Psoas muscle (tissue), 8 donors: ENCODE data around the gene CPVL. TPM values are rescaled to one million over a fixed set of nuclear protein-coding genes. Genes with fewer than 3 reads are reported as not detected.

ENCODE experiments used
- ATAC-seq, 4 donors: fragments of 200-7000 bp; cut with Tn5 transposase; one replicate each; pipeline ENCODE4 v1.9.1; 2020; ENCODE audit warnings: moderate library complexity in 3 of 4, mild to moderate bottlenecking in 2 of 4
- DNase-seq, 2 donors: peaks; one replicate each; pipeline ENCODE4 v3.0.0-alpha.2; 2020
- H3K27ac ChIP-seq: fragments of 200-600 bp; one replicate; pipeline ENCODE4 v1.8.0; 2022
- H3K27me3 ChIP-seq, 3 donors: fragments of 200-600 bp in 1 of 3; one replicate each; pipeline versions ENCODE4 v1.6.1 to v1.8.0; 2013 to 2022; ENCODE audit warnings: low read length in 2 of 3, mild to moderate bottlenecking in 2 of 3, moderate library complexity in 1 of 3; ENCODE audit not compliant: insufficient read depth in 3 of 3
- H3K36me3 ChIP-seq, 2 donors: fragments of 200-600 bp in 1 of 2; one replicate each; pipeline versions ENCODE4 v1.6.1 to v1.8.0; 2013 to 2022; ENCODE audit warnings: low read depth in 1 of 2, mild to moderate bottlenecking in 1 of 2, moderate library complexity in 1 of 2; ENCODE audit not compliant: insufficient read depth in 1 of 2
- H3K4me1 ChIP-seq: fragments of 200-600 bp; one replicate; pipeline ENCODE4 v1.8.0; 2022
- H3K4me3 ChIP-seq: fragments of 200-600 bp; one replicate; pipeline ENCODE4 v1.8.0; 2022; ENCODE audit warnings: mild to moderate bottlenecking
- H3K9me3 ChIP-seq: fragments of 200-600 bp; one replicate; pipeline ENCODE4 v1.8.0; 2022
- WGBS, 3 donors: extraction: QIAGEN DNeasy Blood & Tissue Kit; methylation state at CpG; one replicate each; pipeline versions ENCODE4 v1.1.6 to v1.1.7; 2013; 5-methylcytosine and 5-hydroxymethylcytosine counted together
- intact Hi-C, 2 donors: fragments of 100-400 bp; cut with DNase I; formaldehyde crosslinking; loops; one replicate each; pipeline versions ENCODE4 v1.11.0 to v1.14.2; 2022
- polyA plus RNA-seq, 3 donors: library from polyadenylated mRNA; stranded (reverse); fragments of 200-250 nt; gene quantifications; one replicate each; pipeline ENCODE4 v1.2.3, GENCODE V29; 2013
- total RNA-seq, 4 donors: library from RNA; stranded (reverse); fragmentation: NEBNext Ultra II Directional in 2 of 4; extraction: Animal tissue kit (Norgen Biotek cat#: 25700) in 2 of 4; gene quantifications; one replicate each; pipeline versions ENCODE4 v1.2.1 to v1.2.4, GENCODE V29; 2021 to 2023
- TF ChIP-seq, protein P1 (sequence below): fragments of 200-600 bp; IDR thresholded peaks from one replicate; pipeline ENCODE4 v1.8.0; 2022; ENCODE audit warnings: antibody characterized with exemption
- donor health status: healthy with polysubstance abuse.
- donor health status: DM: no; HTN: no; CAD: no; lungs with moderate emphysema.
- donor health status: Bipolar disorder and iron deficiency.
- donor health status: healthy.
- donor health status: DM: yes; HTN: yes; CAD: no.
- donor health status: DM: no; HTN: no; CAD: no.
- donor health status: DM: no; HTN: no; CAD: no.
- donor health status: DM: yes; HTN: yes; CAD: no.

CPVL gene
- total and polyA plus RNA-seq, 7 donors: 1.6 to 49.6 (median 6.1) TPM

DNA sequence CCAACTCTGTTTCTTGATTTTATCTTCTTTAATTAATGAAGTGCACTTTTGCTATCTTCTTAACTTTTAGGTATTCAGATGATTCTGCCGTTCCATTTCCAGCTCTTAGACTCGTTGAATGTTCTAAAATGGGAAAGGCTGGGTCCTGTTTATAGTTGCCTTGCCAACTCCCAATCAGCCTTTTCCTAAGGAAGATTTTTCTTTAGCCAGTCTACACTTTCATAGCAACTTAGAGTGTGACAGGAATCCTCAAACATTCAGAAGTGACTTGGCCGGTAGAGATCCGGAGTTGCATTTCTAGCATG lies 165.2 kb downstream of the CPVL start:
- DNase-seq (no peak), ATAC-seq (no peak)
- no peak overlapping the region for H3K27ac ChIP-seq
- no peaks in the 10 kb centered on the region for H3K9me3 ChIP-seq
- no peaks in the 10 kb centered on the region for H3K27me3 ChIP-seq
- intact Hi-C loops: no loop called here
- 48 to 72% (median 49%) methylated on average over 4 of the region's 4 CpGs for WGBS, 3 donors
- peaks cover 21% of the 10 kb centered on the region for H3K4me1 ChIP-seq
- TF ChIP-seq, protein P1, sequence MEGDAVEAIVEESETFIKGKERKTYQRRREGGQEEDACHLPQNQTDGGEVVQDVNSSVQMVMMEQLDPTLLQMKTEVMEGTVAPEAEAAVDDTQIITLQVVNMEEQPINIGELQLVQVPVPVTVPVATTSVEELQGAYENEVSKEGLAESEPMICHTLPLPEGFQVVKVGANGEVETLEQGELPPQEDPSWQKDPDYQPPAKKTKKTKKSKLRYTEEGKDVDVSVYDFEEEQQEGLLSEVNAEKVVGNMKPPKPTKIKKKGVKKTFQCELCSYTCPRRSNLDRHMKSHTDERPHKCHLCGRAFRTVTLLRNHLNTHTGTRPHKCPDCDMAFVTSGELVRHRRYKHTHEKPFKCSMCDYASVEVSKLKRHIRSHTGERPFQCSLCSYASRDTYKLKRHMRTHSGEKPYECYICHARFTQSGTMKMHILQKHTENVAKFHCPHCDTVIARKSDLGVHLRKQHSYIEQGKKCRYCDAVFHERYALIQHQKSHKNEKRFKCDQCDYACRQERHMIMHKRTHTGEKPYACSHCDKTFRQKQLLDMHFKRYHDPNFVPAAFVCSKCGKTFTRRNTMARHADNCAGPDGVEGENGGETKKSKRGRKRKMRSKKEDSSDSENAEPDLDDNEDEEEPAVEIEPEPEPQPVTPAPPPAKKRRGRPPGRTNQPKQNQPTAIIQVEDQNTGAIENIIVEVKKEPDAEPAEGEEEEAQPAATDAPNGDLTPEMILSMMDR: no peak
- H3K4me3 ChIP-seq: no peak overlapping the region
- H3K36me3 ChIP-seq: no peaks in the 10 kb centered on the region

DNA sequence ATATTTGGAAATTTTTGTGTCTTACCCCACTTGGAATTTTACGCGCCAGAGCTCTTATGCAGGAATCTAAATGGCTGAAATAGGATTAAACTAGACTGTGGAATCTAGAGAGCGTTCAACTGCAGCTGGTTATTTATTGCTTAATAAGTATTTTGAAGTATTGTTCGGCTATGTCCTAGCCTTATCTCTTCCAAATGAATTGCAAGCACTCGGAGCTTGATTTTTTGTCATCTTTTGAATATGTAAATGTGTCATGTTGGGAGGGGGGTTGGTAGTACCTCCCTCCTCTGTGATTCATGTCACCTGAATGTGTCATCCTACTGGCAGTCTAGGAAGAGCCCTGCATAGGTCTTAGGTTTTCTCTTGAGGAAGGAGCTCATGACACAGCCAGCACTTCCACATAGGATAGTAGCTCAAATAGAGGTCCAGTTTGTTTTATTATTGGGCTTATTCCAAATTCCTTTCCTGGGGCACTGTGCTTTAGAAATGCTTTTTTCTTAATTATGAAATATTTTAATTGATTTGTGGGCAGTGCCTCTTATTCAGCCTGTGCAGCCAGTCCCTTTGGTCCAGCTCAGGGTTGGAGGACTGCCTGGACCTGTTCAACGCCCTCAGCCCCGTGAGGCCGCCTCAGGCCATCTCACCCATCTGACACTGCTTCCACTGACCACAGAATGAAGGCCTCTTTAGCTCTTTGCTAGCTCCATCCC lies 165.7 kb downstream of the CPVL start:
- Histone ChIP-seq H3K36me3 (no peaks in the 10 kb centered on the region), H3K27ac (no peak overlapping the region), H3K27me3 (no peaks in the 10 kb centered on the region), H3K9me3 (no peaks in the 10 kb centered on the region), H3K4me1 (peaks cover 15% of the 10 kb centered on the region), H3K4me3 (no peak overlapping the region)
- ATAC-seq: peak in 2 of 4 donors; percentile 25 to 32
- DNase-seq: no peak
- TF ChIP-seq, protein P1: no peak
- intact Hi-C loops: no loop called here
- 56 to 84% (median 62%) methylated on average over 8 of the region's 8 CpGs for WGBS, 3 donors

DNA sequence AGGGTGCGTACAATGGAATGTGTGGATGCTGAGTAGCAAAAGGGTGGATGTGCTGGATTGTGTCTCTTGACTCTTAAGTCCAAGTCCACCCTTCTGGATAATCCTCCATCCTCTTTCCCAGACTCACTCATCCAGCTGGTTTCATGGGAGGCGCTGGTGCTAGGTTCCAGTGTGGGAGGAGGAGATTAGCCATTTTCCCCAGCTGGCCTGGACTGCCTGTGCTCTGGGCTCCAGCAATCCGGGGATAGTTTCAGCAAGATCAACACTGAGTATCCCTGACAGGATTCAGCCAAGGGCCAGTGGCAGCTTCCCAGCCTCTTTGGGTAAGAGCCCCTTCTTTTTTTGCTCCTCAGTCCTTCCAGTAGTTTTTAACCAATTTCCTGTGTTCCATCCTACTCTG lies 166.6 kb downstream of the CPVL start:
- DNase-seq (peak; percentile 35 to 72), ATAC-seq (peak in 2 of 4 donors; percentile 47 to 60)
- Histone ChIP-seq H3K27ac (no peak overlapping the region), H3K27me3 (no peaks in the 10 kb centered on the region), H3K9me3 (no peaks in the 10 kb centered on the region), H3K4me1 (peaks cover 7% of the 10 kb centered on the region), H3K36me3 (no peaks in the 10 kb centered on the region), H3K4me3 (no peak overlapping the region)
- TF ChIP-seq, protein P1: no peak
- intact Hi-C loops: no loop called here
- WGBS, 3 donors: 42 to 47% (median 46%) methylated on average over 3 of the region's 3 CpGs

DNA sequence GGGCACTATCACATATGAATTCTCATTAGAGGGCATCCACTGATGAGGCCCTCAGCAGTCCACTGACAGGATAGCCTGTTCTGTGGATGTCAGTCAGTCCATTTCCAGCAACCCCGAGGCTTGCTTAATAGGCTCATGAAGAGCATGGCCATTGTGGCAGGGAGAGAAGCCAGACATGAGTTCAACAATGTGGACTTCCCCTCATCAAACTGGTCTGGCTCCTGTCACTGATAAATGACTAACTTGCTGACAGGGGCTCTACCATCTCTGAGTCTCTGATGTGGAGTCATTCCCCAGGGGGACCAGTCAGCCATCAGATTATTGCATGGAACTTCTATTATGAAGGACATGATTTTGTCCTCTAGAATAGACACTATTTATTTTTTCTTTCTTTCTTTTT lies 168.5 kb downstream of the CPVL start:
- intact Hi-C loops: no loop called here
- 38 to 61% (median 59%) methylated on average over 1 of the region's 1 CpG for WGBS, 3 donors
- Histone ChIP-seq H3K27me3 (peaks cover 0 to 4% (median 3%) of the 10 kb centered on the region in 3 donors), H3K4me1 (no peaks in the 10 kb centered on the region), H3K36me3 (no peaks in the 10 kb centered on the region), H3K9me3 (peaks cover 10% of the 10 kb centered on the region), H3K27ac (no peak overlapping the region), H3K4me3 (no peak overlapping the region)
- DNase-seq (no peak), ATAC-seq (no peak)
- TF ChIP-seq, protein P1: no peak

DNA sequence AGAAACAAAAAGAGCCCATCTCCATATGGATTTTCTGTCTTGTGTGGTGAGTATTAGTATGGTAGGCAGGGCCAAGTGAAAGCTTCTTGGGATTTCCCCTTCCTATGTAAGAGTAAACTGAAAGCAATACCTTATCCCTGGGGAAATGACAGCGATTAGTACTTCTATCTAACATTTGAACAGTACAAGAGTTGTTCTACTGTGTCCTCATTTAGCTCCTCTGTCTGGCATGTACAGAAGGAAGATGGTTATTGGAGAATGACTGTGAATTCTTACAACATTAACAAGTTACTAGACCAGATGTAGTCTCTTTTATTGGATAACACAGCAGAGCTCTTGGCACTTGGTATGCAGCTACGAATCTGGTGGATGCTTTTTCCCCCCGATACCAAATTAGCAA lies 170.3 kb downstream of the CPVL start:
- intact Hi-C loops: no loop called here
- no peak for DNase-seq
- TF ChIP-seq, protein P1: no peak
- H3K27me3 ChIP-seq: peaks cover 0 to 7% (median 3%) of the 10 kb centered on the region in 3 donors
- 21 to 51% (median 28%) methylated on average over 3 of the region's 3 CpGs for WGBS, 3 donors
- H3K4me3 ChIP-seq: no peak overlapping the region
- H3K9me3 ChIP-seq: peaks cover 28% of the 10 kb centered on the region
- H3K27ac ChIP-seq: no peak overlapping the region
- no peaks in the 10 kb centered on the region for H3K4me1 ChIP-seq
- ATAC-seq: peak in 1 of 4 donors; percentile 30
- H3K36me3 ChIP-seq: no peaks in the 10 kb centered on the region
